MG63 (cell line): ENCODE measurements around the gene PHIP. TPM values are rescaled to one million over a fixed set of nuclear protein-coding genes. Genes with fewer than 3 reads are reported as not detected.
A peak's percentile ranks its signal among the peaks of the same experiment; 100 is the strongest.
"Not testable (repeated sequence)": the region's sequence is repeated elsewhere in the genome, so short reads cannot be mapped to it uniquely, and the experiment has no call there.

Source experiments
- DNase-seq: peaks from one replicate; pipeline ENCODE4 v3.0.0-alpha.2; 2020
- H3K27me3 ChIP-seq: fragments of 250-450 bp; sonication (Bioruptor Pico); 2 replicates; pipeline ENCODE4 v1.5.1; 2020; ENCODE audit warnings: mild to moderate bottlenecking, moderate library complexity
- H3K36me3 ChIP-seq: fragments of 250-450 bp; sonication (Bioruptor Pico); 2 replicates; pipeline ENCODE4 v1.5.1; 2020; ENCODE audit warnings: mild to moderate bottlenecking, moderate library complexity
- H3K4me3 ChIP-seq: fragments of 250-450 bp; sonication (Bioruptor Pico); 2 replicates; pipeline ENCODE4 v1.5.1; 2020; ENCODE audit warnings: mild to moderate bottlenecking, moderate library complexity
- H3K9me3 ChIP-seq: fragments of 250-450 bp; sonication (Bioruptor Pico); 2 replicates; pipeline ENCODE4 v1.5.1; 2020; ENCODE audit warnings: mild to moderate bottlenecking, moderate library complexity
- total RNA-seq: library from RNA; depleted of rRNA; stranded (reverse); fragments of >200 nt; shearing (Covaris generic); gene quantifications from 2 replicates; pipeline ENCODE4 v1.2.3, GENCODE V29; 2014; ENCODE audit warnings: low replicate concordance; rRNA removed

PHIP gene
- 7.6 and 15.4 TPM in 2 replicates for total RNA-seq

GRCh38 chr6:79078075-79078969 is at the start of gene PHIP:
PHIP (minus strand) TSS chr6:79078254; CDS start chr6:79078068, 186 bp downstream.
- DNase-seq: peak; percentile 96
- H3K36me3 ChIP-seq: peaks cover 16% of the 10 kb centered on the region
- peak within 1 kb of the TSS; percentile 84 for H3K4me3 ChIP-seq
- H3K27me3 ChIP-seq: no peaks in the 10 kb centered on the region
- no peaks in the 10 kb centered on the region; the same call in 1 of the 2 replicates for H3K9me3 ChIP-seq

GRCh38 chr6:79127660-79128059 is 49.6 kb upstream of the PHIP start:
- DNase-seq: no peak
- H3K36me3 ChIP-seq: no peaks in the 10 kb centered on the region
- no peaks in the 10 kb centered on the region for H3K27me3 ChIP-seq
- peaks cover 1% of the 10 kb centered on the region; the same call in 1 of the 2 replicates for H3K9me3 ChIP-seq
- H3K4me3 ChIP-seq: no peak overlapping the region

- Histone ChIP-seq H3K27me3 (no peaks in the 10 kb centered on the region), H3K9me3 (no peaks in the 10 kb centered on the region), H3K36me3 (no peaks in the 10 kb centered on the region), H3K4me3 (no peak overlapping the region)
- no peak for DNase-seq
These were observed 41.2 kb upstream of the PHIP start for GRCh38 chr6:79119217-79119616.

GRCh38 chr6:79117752-79118151 is 39.7 kb upstream of the PHIP start:
- Histone ChIP-seq H3K36me3 (no peaks in the 10 kb centered on the region), H3K4me3 (no peak overlapping the region), H3K9me3 (no peaks in the 10 kb centered on the region), H3K27me3 (no peaks in the 10 kb centered on the region)
- DNase-seq: no peak

GRCh38 chr6:79115553-79116182 is 37.6 kb upstream of the PHIP start:
- Histone ChIP-seq H3K4me3 (no peak overlapping the region), H3K9me3 (no peaks in the 10 kb centered on the region), H3K36me3 (no peaks in the 10 kb centered on the region), H3K27me3 (no peaks in the 10 kb centered on the region)
- no peak for DNase-seq

GRCh38 chr6:79111549-79111948 is 33.5 kb upstream of the PHIP start:
- DNase-seq: no peak
- H3K27me3 ChIP-seq: no peaks in the 10 kb centered on the region
- H3K4me3 ChIP-seq: no peak overlapping the region
- H3K9me3 ChIP-seq: no peaks in the 10 kb centered on the region
- no peaks in the 10 kb centered on the region for H3K36me3 ChIP-seq

GRCh38 chr6:79101164-79101563 is 23.1 kb upstream of the PHIP start:
- peaks cover 2% of the 10 kb centered on the region; the same call in 1 of the 2 replicates for H3K9me3 ChIP-seq
- H3K27me3 ChIP-seq: no peaks in the 10 kb centered on the region
- DNase-seq: no peak
- no peak overlapping the region for H3K4me3 ChIP-seq
- H3K36me3 ChIP-seq: no peaks in the 10 kb centered on the region

GRCh38 chr6:79100304-79100703 is 22.2 kb upstream of the PHIP start:
- H3K36me3 ChIP-seq: no peaks in the 10 kb centered on the region
- peaks cover 2% of the 10 kb centered on the region; the same call in 1 of the 2 replicates for H3K9me3 ChIP-seq
- no peaks in the 10 kb centered on the region for H3K27me3 ChIP-seq
- no peak for DNase-seq
- H3K4me3 ChIP-seq: no peak overlapping the region

- Histone ChIP-seq H3K27me3 (no peaks in the 10 kb centered on the region), H3K36me3 (no peaks in the 10 kb centered on the region), H3K4me3 (no peak overlapping the region), H3K9me3 (no peaks in the 10 kb centered on the region)
- no peak for DNase-seq
These were observed 16.9 kb upstream of the PHIP start for GRCh38 chr6:79094938-79095337.

GRCh38 chr6:79091801-79092200 is 13.7 kb upstream of the PHIP start:
- H3K36me3 ChIP-seq, DNase-seq, H3K9me3 ChIP-seq, H3K4me3 ChIP-seq, H3K27me3 ChIP-seq: not testable (repeated sequence)

- Histone ChIP-seq H3K9me3 (no peaks in the 10 kb centered on the region; the same call in 1 of the 2 replicates), H3K4me3 (no peak overlapping the region), H3K36me3 (no peaks in the 10 kb centered on the region), H3K27me3 (no peaks in the 10 kb centered on the region)
- DNase-seq: no peak
These were observed 11.7 kb upstream of the PHIP start for GRCh38 chr6:79089552-79090404.

GRCh38 chr6:79084693-79085092 is 6.6 kb upstream of the PHIP start:
- Histone ChIP-seq H3K27me3 (no peaks in the 10 kb centered on the region), H3K4me3 (no peak overlapping the region), H3K36me3 (no peaks in the 10 kb centered on the region), H3K9me3 (no peaks in the 10 kb centered on the region; the same call in 1 of the 2 replicates)
- no peak for DNase-seq

GRCh38 chr6:79082304-79082703 is 4.2 kb upstream of the PHIP start:
- H3K9me3 ChIP-seq: no peaks in the 10 kb centered on the region
- no peaks in the 10 kb centered on the region for H3K36me3 ChIP-seq
- H3K27me3 ChIP-seq: no peaks in the 10 kb centered on the region
- no peak overlapping the region for H3K4me3 ChIP-seq
- DNase-seq: no peak

GRCh38 chr6:79081663-79082062 is 3.6 kb upstream of the PHIP start:
- no peaks in the 10 kb centered on the region for H3K27me3 ChIP-seq
- H3K36me3 ChIP-seq: peaks cover under 1% of the 10 kb centered on the region
- no peak for DNase-seq
- no peaks in the 10 kb centered on the region for H3K9me3 ChIP-seq
- H3K4me3 ChIP-seq: no peak overlapping the region

- DNase-seq: no peak
- Histone ChIP-seq H3K27me3 (no peaks in the 10 kb centered on the region), H3K36me3 (peaks cover 8% of the 10 kb centered on the region), H3K4me3 (peak overlapping the region; percentile 84), H3K9me3 (no peaks in the 10 kb centered on the region; the same call in 1 of the 2 replicates)
These were observed 1.5 kb upstream of the PHIP start for GRCh38 chr6:79079561-79080041.

- Histone ChIP-seq H3K9me3 (no peaks in the 10 kb centered on the region; the same call in 1 of the 2 replicates), H3K27me3 (no peaks in the 10 kb centered on the region), H3K36me3 (peaks cover 21% of the 10 kb centered on the region), H3K4me3 (peak overlapping the region; percentile 84)
- no peak for DNase-seq
These were observed 359 bp downstream of the PHIP start for GRCh38 chr6:79077715-79078074.
